Left ventricle myocardium inferior (tissue), 1 donor: ENCODE results near the gene LSMEM2. TPM values are rescaled to one million over a fixed set of nuclear protein-coding genes. Genes with fewer than 3 reads are reported as not detected.

Experiments used
- DNase-seq: peaks from one replicate; pipeline ENCODE4 v3.0.0-alpha.2; 2020
- H3K27ac ChIP-seq: fragments of 200-600 bp; replicated peaks from 2 replicates; pipeline ENCODE4 v1.8.0; 2021
- H3K27me3 ChIP-seq: fragments of 200-600 bp; 2 replicates; pipeline ENCODE4 v1.8.0; 2021; ENCODE audit warnings: low read depth
- H3K36me3 ChIP-seq: fragments of 200-600 bp; 2 replicates; pipeline ENCODE4 v1.8.0; 2021
- H3K4me1 ChIP-seq: fragments of 200-600 bp; 2 replicates; pipeline ENCODE4 v1.8.0; 2021
- H3K4me3 ChIP-seq: fragments of 200-600 bp; 2 replicates; pipeline ENCODE4 v1.8.0; 2021; ENCODE audit warnings: mild to moderate bottlenecking, moderate library complexity
- H3K9me3 ChIP-seq: fragments of 200-600 bp; replicated peaks from 2 replicates; pipeline ENCODE4 v1.8.0; 2021
- intact Hi-C: fragments of 100-400 bp; cut with micrococcal nuclease; formaldehyde crosslinking; loops from one replicate; pipeline ENCODE4 v1.11.0; 2022
- long read RNA-seq: library from polyadenylated mRNA; unstranded; transcript quantifications from one replicate; pipeline ENCODE4 v2.0.0, GENCODE V29; 2021
- total RNA-seq: library from RNA; stranded (reverse); fragmentation: NEBNext Ultra II Directional; extraction: Animal tissue kit (Norgen Biotek cat#: 25700); gene quantifications from one replicate; pipeline ENCODE4 v1.2.1, GENCODE V29; 2021
- TF ChIP-seq, protein P1 (sequence below): fragments of 200-600 bp; IDR thresholded peaks from 2 replicates; pipeline ENCODE4 v1.8.0; 2021; ENCODE audit warnings: antibody characterized with exemption, mild to moderate bottlenecking, borderline replicate concordance
- donor health status: DM: no; HTN: yes; CAD: no; lungs with severe emphysema.

Gene LSMEM2
- 27.7 TPM for total RNA-seq
- long read RNA-seq, transcript LSMEM2-201 (4 exons, 1,494 nt): major isoform, 35 of 47 reads
- long read RNA-seq, partial matches to known transcripts: 0 of 47 reads
- long read RNA-seq, other reads (novel, unspliced or antisense): 12 of 47 reads

DNA sequence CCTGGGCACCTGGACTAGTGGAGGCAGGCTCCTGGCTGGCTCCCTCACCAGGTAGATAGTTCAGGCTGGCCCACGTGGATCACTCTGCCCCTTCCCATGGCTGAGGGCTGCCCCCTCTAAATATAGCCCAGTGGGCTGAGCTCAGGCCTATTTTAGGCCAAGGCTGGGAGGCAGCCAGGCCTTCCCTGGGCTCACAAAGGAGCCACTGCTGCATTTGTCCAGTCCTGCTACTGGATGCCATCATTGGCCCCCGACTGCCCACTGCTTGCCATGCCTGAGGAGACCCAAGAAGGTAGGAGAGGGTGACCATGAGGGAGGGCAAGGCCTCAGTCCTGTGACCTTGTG lies at the start of gene LSMEM2:
LSMEM2 (plus strand) TSS at position 208 of the 345 bp plus-strand sequence; CDS start at position 235, 27 bp downstream.
- no peaks in the 10 kb centered on the region for H3K9me3 ChIP-seq
- peaks cover 26% of the 10 kb centered on the region for H3K27me3 ChIP-seq
- H3K4me3 ChIP-seq: peak within 1 kb of the TSS; percentile 62
- TF ChIP-seq, protein P1, sequence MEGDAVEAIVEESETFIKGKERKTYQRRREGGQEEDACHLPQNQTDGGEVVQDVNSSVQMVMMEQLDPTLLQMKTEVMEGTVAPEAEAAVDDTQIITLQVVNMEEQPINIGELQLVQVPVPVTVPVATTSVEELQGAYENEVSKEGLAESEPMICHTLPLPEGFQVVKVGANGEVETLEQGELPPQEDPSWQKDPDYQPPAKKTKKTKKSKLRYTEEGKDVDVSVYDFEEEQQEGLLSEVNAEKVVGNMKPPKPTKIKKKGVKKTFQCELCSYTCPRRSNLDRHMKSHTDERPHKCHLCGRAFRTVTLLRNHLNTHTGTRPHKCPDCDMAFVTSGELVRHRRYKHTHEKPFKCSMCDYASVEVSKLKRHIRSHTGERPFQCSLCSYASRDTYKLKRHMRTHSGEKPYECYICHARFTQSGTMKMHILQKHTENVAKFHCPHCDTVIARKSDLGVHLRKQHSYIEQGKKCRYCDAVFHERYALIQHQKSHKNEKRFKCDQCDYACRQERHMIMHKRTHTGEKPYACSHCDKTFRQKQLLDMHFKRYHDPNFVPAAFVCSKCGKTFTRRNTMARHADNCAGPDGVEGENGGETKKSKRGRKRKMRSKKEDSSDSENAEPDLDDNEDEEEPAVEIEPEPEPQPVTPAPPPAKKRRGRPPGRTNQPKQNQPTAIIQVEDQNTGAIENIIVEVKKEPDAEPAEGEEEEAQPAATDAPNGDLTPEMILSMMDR: no peak
- no peaks in the 10 kb centered on the region for H3K36me3 ChIP-seq
- peak; percentile 66 for DNase-seq
- peak within 1 kb of the TSS; percentile 89 for H3K27ac ChIP-seq
- intact Hi-C loops: loop anchor here (10.0 kb wide), 1 partner anchor 84 kb away; the partner anchor contains the start of gene GNAT1
- H3K4me1 ChIP-seq: peaks cover 50% of the 10 kb centered on the region

DNA sequence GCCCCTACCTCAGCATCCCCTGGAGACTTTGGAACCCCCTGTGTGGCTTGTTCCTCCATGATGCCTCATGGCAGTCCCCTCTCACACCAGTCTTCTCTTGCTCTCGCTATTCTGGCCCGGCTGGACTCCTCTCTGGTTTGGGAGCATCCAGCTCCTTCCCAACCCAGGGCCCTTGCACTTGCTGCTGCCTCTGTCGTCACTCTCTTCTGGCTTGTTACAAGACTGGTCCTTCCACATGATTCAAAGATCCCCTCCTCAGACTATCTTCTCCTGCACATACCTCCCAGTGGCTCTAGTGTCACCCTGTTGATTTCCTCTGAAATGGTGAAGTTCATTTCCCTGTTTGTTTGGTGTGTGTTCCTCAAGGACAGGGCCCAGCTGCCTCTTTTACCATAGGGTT lies 49.4 kb upstream of the LSMEM2 start:
- TF ChIP-seq, protein P1: no peak
- Histone ChIP-seq H3K9me3 (no peaks in the 10 kb centered on the region), H3K27ac (no peak overlapping the region), H3K4me3 (no peak overlapping the region), H3K4me1 (peaks cover 26% of the 10 kb centered on the region), H3K36me3 (no peaks in the 10 kb centered on the region), H3K27me3 (peaks cover 5% of the 10 kb centered on the region)
- intact Hi-C loops: loop anchor here (5.0 kb wide), 1 partner anchor 43 kb away; no protein-coding TSS in a partner anchor
- no peak for DNase-seq

DNA sequence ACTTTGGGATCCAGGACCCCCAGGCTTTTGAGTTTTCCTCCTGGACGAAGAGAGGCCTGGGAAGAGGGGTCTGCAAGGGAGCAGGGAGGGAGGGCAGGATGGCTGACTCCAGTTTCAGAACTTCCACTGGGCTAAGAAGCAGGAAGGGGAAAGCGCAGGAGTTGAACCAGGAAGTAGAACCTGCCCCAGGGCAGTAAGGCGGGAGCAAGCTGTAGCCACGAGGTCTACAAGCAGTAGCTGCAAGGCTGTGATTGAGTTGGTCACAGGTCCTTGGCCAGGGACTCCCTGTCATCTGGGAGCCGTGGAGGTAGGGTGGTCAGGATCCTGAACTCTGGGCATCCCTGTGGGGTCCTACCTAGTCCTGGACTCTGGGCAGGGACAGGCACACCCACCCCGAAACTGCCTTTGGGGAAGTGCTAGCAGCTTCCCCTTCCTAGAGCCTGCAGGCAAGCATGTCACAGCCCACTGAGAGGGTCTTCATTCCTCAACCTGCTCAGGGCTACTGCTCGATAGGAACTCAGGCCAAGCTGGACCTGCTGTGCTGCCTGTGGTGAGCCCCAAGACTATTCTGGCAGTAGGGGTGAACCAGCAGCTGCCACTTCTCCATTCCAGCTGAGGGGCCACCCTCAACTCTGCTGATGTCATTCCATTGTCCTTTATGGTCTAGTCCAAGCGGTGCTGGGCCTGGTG lies 48.6 kb upstream of the LSMEM2 start:
- intact Hi-C loops: no loop called here
- no peaks in the 10 kb centered on the region for H3K27me3 ChIP-seq
- peak overlapping the region; percentile 27 for H3K27ac ChIP-seq
- peaks cover 33% of the 10 kb centered on the region for H3K4me1 ChIP-seq
- no peak for DNase-seq
- H3K4me3 ChIP-seq: no peak overlapping the region
- H3K9me3 ChIP-seq: no peaks in the 10 kb centered on the region
- H3K36me3 ChIP-seq: no peaks in the 10 kb centered on the region
- TF ChIP-seq, protein P1: no peak

DNA sequence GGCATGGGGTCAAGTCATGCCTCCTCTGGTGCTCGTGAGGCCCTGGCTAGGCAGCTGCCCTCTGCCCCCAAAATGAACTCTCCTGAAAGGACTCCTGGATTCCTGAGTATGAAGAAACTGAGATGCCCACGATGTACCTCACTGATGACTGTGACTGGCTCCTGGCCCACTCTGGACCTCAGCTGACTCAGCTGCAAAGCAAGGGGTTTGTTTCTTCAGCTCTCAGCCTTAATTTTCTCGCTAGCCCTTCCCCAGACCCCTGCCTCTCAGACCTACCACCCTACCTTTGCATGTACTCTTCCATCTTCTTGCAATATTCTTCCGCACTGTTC lies 48.1 kb upstream of the LSMEM2 start:
- Histone ChIP-seq H3K27ac (peak overlapping the region; percentile 27), H3K4me3 (no peak overlapping the region), H3K27me3 (no peaks in the 10 kb centered on the region), H3K36me3 (no peaks in the 10 kb centered on the region), H3K9me3 (no peaks in the 10 kb centered on the region), H3K4me1 (peaks cover 34% of the 10 kb centered on the region)
- no peak for DNase-seq
- TF ChIP-seq, protein P1: no peak
- intact Hi-C loops: no loop called here

DNA sequence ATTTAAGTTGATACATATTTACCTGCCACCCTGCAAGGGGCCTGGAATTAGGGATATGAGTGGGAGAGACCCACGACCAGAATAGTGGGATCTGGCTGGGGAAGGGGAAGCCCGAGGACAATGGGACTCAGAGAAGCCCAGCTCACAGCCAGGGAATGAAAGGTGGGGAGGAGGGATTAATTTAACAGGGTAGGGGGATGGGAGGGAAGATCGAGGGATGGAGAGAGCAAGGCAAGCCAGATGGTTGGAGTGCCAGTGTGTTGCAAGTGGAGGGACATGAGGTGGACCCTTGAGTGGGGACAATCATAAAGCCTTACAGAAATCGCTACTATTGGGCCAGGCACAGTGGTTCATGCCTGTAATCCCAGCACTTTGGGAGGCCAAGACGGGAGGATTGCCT lies 47.3 kb upstream of the LSMEM2 start:
- H3K27ac ChIP-seq: no peak overlapping the region
- H3K27me3 ChIP-seq: no peaks in the 10 kb centered on the region
- peaks cover 31% of the 10 kb centered on the region for H3K4me1 ChIP-seq
- TF ChIP-seq, protein P1: no peak
- no peaks in the 10 kb centered on the region for H3K9me3 ChIP-seq
- H3K36me3 ChIP-seq: no peaks in the 10 kb centered on the region
- H3K4me3 ChIP-seq: no peak overlapping the region
- no peak for DNase-seq
- intact Hi-C loops: no loop called here
